ENCODE results near the gene WNK4.

Gene WNK4

DNA sequence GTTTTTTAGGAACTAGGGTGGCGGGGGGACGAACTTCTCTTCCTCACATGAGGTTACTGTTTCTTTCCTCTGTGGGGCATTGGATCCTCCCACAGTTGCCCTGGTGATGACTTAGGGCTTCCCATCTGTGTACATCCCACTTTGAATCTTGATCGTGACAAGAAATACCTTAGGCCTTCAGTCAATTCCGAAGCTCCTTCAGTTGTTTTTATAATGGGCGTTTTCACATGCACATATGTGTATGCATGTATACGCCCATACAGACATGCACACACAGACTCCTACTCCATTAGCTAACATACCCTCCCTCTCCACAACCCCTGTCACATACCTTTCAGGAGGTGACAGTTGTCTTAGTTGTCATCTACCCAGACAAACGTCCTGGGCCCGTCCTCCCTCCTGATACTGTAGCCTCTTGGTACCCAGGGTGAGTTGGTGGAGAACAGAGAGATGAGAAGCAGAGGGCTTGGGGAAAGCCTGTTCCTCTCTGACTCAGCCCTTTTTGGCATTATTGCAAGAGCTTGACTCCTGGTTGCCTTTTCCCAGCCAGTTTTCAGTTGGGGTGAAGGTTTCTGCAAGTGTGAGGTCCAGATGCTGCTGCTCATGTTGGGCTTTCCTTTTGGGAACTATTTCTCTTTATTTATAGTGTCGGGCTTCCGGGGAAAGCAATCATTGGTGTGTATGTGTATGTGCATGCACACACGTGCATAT, 61.7 kb downstream of the WNK4 start:
- no peak for DNase-seq (ENCODE audit: low read depth in 3 of 3)

DNA sequence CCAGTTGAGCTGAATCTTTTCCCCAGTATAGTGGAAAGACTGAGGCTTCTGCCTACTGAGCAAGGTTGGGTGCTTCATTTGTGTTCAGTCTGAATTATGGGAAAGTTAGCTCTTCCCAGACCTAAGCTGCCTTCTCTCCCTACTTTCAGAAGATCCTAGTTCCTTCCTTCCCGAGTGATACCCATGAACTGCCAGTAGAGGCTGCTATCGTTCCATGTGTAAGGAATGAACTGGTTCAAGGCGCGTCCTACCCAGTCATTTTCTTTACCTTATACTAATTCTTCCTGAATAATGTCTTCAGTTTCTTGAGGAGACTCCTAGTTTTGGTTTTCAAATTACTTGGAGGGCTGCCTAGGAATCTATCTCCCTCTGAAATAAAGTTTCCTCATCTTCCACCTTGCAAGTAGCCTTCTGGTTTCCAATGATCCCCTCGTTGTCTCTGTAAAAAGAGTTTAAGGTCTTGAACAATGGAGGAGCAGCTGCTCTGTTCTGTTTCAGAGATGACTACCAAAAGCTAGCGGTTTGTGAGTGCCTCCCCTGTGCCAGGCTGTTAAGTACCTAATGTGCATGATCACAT, 63.0 kb downstream of the WNK4 start:
- no peak for DNase-seq (ENCODE audit: low read depth in 3 of 3)

DNA sequence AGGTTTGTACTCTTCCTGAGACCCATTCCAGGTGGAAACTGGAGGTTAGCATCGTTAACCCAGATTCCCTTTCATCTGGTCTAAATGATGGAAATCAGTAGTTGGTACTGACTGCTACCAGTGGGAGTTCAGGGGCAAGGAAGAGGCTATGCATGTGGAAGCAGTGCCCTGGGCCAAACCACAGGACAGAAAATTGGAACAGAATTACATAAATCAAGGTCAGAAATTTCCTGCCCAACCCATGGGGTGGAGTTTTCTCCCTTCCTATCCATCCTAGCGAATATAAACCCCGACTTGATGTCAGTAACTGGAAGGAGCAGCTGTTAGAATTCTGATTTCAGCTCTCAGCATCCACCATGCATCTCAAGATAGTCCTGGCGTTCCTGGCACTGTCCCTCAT, 63.9 kb downstream of the WNK4 start, which contains the start of gene AOC2:
Gene AOC2, plus strand, starts transcription at position 310 of the 400 bp plus-strand sequence. Its CDS starts 47 bp downstream, at position 357.
- no peak for DNase-seq (ENCODE audit: low read depth in 3 of 3)

DNA sequence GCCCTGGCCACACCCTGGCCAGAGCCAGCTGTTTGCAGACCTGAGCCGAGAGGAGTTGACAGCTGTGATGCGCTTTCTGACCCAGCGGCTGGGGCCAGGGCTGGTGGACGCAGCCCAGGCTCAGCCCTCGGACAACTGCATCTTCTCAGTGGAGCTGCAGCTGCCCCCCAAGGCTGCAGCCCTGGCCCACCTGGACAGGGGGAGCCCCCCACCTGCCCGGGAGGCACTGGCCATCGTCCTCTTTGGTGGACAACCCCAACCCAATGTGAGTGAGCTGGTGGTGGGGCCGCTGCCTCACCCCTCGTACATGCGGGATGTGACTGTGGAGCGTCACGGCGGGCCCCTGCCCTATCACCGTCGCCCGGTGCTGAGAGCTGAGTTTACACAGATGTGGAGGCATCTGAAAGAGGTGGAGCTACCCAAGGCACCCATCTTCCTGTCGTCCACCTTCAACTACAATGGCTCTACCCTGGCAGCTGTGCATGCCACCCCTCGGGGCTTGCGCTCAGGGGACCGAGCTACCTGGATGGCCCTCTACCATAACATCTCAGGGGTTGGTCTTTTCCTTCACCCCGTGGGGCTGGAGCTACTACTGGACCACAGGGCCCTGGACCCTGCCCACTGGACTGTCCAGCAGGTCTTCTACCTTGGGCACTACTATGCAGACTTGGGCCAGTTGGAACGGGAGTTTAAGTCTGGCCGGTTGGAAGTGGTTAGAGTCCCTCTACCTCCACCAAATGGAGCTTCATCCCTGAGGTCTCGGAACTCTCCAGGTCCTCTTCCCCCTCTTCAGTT, 64.5 kb downstream of the WNK4 start:
- no peak for DNase-seq (ENCODE audit: low read depth in 3 of 3)

DNA sequence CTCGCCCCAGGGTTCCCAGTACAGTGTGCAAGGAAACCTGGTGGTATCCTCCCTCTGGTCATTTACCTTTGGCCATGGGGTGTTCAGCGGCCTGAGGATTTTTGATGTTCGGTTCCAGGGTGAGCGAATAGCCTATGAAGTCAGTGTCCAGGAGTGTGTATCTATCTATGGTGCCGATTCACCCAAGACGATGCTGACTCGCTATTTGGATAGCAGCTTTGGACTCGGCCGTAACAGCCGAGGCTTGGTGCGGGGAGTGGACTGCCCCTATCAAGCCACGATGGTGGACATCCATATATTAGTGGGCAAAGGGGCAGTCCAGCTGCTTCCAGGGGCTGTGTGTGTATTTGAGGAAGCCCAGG, 65.1 kb downstream of the WNK4 start:
- DNase-seq (ENCODE audit: low read depth in 3 of 3) = no peak

DNA sequence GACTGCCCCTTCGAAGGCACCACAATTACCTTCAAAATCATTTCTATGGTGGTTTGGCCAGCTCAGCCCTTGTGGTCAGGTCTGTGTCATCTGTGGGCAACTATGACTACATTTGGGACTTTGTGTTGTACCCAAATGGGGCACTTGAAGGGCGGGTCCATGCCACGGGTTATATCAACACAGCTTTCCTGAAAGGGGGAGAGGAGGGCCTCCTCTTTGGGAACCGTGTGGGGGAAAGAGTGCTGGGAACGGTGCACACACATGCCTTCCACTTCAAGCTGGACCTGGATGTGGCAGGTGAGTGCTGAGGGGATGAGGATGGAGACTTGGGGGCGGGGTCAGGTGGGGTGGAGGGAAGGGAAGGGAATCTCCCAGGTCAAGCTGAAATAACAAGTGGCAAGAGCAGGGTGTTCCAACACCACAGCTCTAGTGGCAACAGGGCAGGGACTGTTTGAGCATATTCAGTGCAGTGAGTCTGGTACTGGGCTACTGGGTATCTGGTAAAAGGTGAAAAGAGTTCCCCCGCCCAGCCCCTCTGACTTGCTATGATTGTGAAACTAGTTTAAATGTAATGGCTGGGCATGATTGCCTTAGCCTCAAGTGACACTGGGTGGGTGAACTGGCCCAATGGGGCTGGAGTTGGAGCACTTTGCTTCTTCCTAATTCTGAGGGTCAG, 65.6 kb downstream of the WNK4 start:
- DNase-seq (ENCODE audit: low read depth in 3 of 3) = peak in 1 of 3 experiments; percentile 40
